ENCODE data around the gene INS. TPM values are rescaled to one million over a fixed set of nuclear protein-coding genes. Genes with fewer than 3 reads are reported as not detected.
A peak's percentile ranks its signal among the peaks of the same experiment; 100 is the strongest.

INS gene
- total and polyA plus RNA-seq, 5 donors from 2014 or later = not detected

DNA sequence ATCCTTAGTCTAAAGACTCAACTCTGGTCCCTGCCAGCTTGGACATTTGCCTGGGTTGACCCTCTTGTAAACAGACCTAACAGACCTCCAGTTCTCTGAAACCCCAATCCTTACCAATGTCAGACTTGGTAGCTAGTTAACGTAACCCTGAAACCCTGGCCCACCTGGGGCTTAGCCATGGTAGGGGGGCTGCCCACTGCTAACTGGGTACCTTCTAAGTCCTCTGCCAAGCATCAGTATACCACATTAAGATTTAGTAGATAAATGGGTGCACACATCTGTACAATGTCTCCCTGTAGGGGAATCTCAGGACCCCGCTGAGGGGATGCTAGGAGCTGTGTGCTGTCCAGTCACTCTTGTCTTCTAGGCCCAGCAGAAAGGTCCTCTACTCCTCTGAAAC is 40.5 kb upstream of the INS start:
- no peaks in the 10 kb centered on the region for H3K4me1 ChIP-seq (ENCODE audit: control insufficient read depth, insufficient read depth, low read length, poor library complexity, severe bottlenecking)
- H3K9me3 Mint-ChIP-seq = peaks cover 0 to 2% (median 0%) of the 10 kb centered on the region in 7 donors
- ATAC-seq (ENCODE audit: low read depth in 2 of 2) (no peak), DNase-seq (no peak)
- no peaks in the 10 kb centered on the region for H3K9me3 ChIP-seq (ENCODE audit: control insufficient read depth in 2 of 2, low read length in 2 of 2)
- no peaks in the 10 kb centered on the region for H3K27me3 ChIP-seq (ENCODE audit: control insufficient read depth, insufficient read depth, low read length)
- H3K36me3 ChIP-seq (ENCODE audit: control insufficient read depth, insufficient read depth, low read length) = no peaks in the 10 kb centered on the region
- no peak overlapping the region for H3K4me3 ChIP-seq (ENCODE audit: low read depth, low read length)
- no peak overlapping the region for H3K4me3 Mint-ChIP-seq
- H3K4me1 Mint-ChIP-seq = peaks cover 0 to 7% (median 2%) of the 10 kb centered on the region in 4 donors
- peak overlapping the region in 2 of 3 donors; percentile 78 to 91 for H3K27ac Mint-ChIP-seq
- no peak overlapping the region for H3K27ac ChIP-seq (ENCODE audit: insufficient read depth, low read length, poor library complexity, severe bottlenecking)
- no peaks in the 10 kb centered on the region for H3K36me3 Mint-ChIP-seq
- H3K27me3 Mint-ChIP-seq = peaks cover 4% of the 10 kb centered on the region

DNA sequence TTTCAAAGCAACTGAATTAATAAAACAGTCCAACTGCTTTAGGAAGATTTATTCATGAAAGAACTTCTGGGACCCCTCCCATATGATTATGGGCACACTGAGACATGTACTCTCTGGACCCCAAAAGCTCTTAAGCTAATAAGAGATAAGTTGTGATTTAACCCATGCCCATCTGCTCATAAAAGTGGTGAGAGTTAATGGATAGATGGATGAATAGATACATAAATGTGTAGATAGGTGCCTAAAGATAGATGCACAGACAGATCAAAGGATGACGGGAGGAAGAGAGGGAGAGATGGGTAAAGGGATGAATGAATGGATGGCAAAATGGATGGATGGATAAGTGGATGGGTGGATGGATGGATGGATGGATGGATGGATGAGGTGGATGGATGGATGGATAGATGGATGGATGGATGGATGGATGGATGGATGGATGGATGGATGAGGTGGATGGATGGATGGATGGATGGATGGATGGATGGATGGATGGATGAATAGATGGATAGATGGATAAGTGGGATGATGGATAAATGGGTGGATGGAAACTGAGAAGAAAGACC is 40.0 kb upstream of the INS start:
- ATAC-seq (ENCODE audit: low read depth in 2 of 2) = no peak
- no peaks in the 10 kb centered on the region for H3K36me3 ChIP-seq (ENCODE audit: control insufficient read depth, insufficient read depth, low read length)
- Mint-ChIP-seq H3K4me3 (no peak overlapping the region), H3K9me3 (peaks cover 0 to 2% (median 0%) of the 10 kb centered on the region in 7 donors), H3K27me3 (peaks cover 4% of the 10 kb centered on the region), H3K36me3 (no peaks in the 10 kb centered on the region), H3K4me1 (peaks cover 0 to 12% (median 6%) of the 10 kb centered on the region in 4 donors), H3K27ac (peak overlapping the region in 2 of 3 donors; percentile 48 to 91)
- no peaks in the 10 kb centered on the region for H3K9me3 ChIP-seq (ENCODE audit: control insufficient read depth in 2 of 2, low read length in 2 of 2)
- H3K27ac ChIP-seq (ENCODE audit: insufficient read depth, low read length, poor library complexity, severe bottlenecking) = no peak overlapping the region
- H3K4me3 ChIP-seq (ENCODE audit: low read depth, low read length) = no peak overlapping the region
- no peak for DNase-seq
- H3K4me1 ChIP-seq (ENCODE audit: control insufficient read depth, insufficient read depth, low read length, poor library complexity, severe bottlenecking) = no peaks in the 10 kb centered on the region
- no peaks in the 10 kb centered on the region for H3K27me3 ChIP-seq (ENCODE audit: control insufficient read depth, insufficient read depth, low read length)

DNA sequence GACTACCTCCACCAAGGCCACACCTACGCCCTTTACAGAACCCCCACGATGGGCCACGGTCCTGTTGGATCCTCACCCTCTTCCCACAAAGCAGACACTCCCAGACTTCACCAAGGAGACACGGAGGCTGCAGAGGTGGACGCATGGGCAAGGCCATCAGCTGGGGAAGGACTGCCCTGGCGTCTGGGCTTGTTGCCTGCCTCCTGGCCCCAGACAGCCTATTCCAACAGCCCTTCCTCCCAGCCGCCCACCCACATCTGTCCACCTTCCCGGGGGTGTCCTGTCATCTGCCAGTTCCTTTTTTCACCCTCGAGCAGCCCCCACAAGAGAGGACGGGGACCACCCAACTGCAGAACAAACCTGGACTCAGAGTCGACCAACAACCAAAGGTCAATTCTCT is 39.5 kb upstream of the INS start:
- Histone ChIP-seq H3K4me1 (ENCODE audit: control insufficient read depth, insufficient read depth, low read length, poor library complexity, severe bottlenecking) (no peaks in the 10 kb centered on the region), H3K27ac (ENCODE audit: insufficient read depth, low read length, poor library complexity, severe bottlenecking) (no peak overlapping the region), H3K36me3 (ENCODE audit: control insufficient read depth, insufficient read depth, low read length) (no peaks in the 10 kb centered on the region), H3K9me3 (ENCODE audit: control insufficient read depth in 2 of 2, low read length in 2 of 2) (no peaks in the 10 kb centered on the region), H3K4me3 (ENCODE audit: low read depth, low read length) (no peak overlapping the region), H3K27me3 (ENCODE audit: control insufficient read depth, insufficient read depth, low read length) (no peaks in the 10 kb centered on the region)
- Mint-ChIP-seq H3K27me3 (peaks cover 4% of the 10 kb centered on the region), H3K27ac (peak overlapping the region in 1 of 3 donors; percentile 48), H3K4me3 (no peak overlapping the region), H3K9me3 (peaks cover 0 to 2% (median 0%) of the 10 kb centered on the region in 7 donors), H3K36me3 (no peaks in the 10 kb centered on the region), H3K4me1 (peaks cover 0 to 15% (median 7%) of the 10 kb centered on the region in 4 donors)
- no peak for DNase-seq
- ATAC-seq (ENCODE audit: low read depth in 2 of 2) = no peak

DNA sequence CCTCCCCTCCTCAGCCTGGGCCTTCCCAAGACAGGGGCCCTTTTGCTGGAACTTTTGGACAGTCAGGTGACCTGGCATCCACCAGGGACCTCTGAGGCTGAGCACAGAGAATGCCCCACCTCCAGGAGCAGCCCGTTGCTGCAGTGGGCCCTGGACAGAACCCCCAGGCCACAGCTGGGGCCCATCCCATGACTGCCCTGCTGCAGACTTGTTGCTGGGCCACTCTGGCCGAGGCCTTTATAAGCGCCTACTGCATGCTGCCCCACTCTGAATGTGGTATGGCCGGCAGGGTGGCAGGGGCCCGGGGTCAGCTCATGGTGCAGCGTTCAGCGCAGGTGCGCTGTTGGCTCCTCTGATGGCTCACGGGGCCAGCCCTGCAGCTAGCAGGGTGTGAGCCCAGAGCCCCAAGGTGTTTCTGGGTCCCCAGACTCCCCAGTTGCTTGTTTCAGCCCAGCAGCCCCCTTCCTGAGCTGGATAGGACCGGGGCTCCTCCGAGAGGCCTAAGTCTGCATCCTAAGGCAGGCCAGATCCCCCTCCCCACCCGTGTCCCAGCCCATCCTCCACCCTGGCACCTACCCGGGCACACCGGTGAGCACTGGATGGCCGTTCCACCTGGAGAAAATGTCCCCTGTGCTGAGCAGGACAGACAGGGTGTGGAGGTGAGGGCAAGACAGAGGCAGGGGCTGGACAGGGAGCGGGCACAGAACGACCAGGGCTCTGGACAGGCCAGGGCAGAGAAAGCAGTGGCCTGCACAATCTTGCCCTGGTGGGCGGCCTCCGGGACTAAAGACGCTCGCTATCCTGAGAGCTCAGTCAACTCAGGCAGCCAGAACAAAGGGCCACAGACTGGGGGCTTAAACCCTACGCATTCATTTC is 38.7 kb upstream of the INS start:
- H3K27ac Mint-ChIP-seq = no peak overlapping the region
- no peak for DNase-seq
- no peak overlapping the region for H3K4me3 ChIP-seq (ENCODE audit: low read depth, low read length)
- H3K4me3 Mint-ChIP-seq = no peak overlapping the region
- no peaks in the 10 kb centered on the region for H3K4me1 ChIP-seq (ENCODE audit: control insufficient read depth, insufficient read depth, low read length, poor library complexity, severe bottlenecking)
- H3K36me3 ChIP-seq (ENCODE audit: control insufficient read depth, insufficient read depth, low read length) = no peaks in the 10 kb centered on the region
- peaks cover 0 to 2% (median 0%) of the 10 kb centered on the region in 7 donors for H3K9me3 Mint-ChIP-seq
- no peaks in the 10 kb centered on the region for H3K36me3 Mint-ChIP-seq
- no peaks in the 10 kb centered on the region for H3K9me3 ChIP-seq (ENCODE audit: control insufficient read depth in 2 of 2, low read length in 2 of 2)
- H3K4me1 Mint-ChIP-seq = peaks cover 0 to 15% (median 7%) of the 10 kb centered on the region in 4 donors
- peaks cover 4% of the 10 kb centered on the region for H3K27me3 Mint-ChIP-seq
- ATAC-seq (ENCODE audit: low read depth in 2 of 2) = no peak
- no peak overlapping the region for H3K27ac ChIP-seq (ENCODE audit: insufficient read depth, low read length, poor library complexity, severe bottlenecking)
- no peaks in the 10 kb centered on the region for H3K27me3 ChIP-seq (ENCODE audit: control insufficient read depth, insufficient read depth, low read length)

DNA sequence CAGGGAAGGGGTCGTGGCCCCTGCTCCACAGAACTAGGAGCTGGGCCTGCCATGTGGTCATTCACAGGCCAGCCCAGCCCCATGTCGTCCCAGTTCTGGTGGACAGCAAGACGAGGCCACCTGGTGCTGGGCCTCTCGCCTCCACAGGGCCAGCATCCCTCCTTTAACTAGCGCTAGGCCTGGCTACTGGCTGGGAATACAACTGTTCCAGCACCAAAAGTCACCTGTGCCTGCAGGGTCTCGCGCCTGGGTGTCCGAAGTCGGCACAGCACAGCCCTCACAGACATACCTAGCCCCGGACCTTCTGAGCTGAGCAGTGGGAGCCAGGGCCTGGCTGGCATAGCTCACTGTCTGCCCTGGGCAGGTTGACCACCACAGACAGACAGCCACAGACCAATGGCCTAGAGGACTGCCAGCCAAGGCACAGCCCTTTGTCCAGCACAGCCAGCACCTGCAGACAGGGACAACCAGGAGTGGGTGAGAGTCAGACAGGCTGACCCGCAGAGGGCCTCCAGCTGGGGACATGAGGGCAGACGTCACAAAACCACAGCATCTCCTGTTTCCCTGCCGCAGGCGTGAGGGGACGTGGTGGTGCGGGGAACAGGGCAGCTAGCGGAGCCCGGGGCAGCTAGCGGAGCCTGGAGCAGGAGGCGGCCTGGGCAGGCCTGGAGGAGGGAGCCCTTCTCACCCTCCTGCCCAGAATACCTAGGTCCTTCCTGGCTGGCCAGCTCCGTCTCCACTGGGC is 37.8 kb upstream of the INS start:
- Mint-ChIP-seq H3K27ac (no peak overlapping the region), H3K27me3 (peaks cover 4% of the 10 kb centered on the region), H3K4me1 (peaks cover 0 to 15% (median 7%) of the 10 kb centered on the region in 4 donors), H3K4me3 (peak overlapping the region in 1 of 4 donors; percentile 51), H3K36me3 (no peaks in the 10 kb centered on the region), H3K9me3 (peaks cover 0 to 2% (median 0%) of the 10 kb centered on the region in 7 donors)
- ATAC-seq (ENCODE audit: low read depth in 2 of 2) (no peak), DNase-seq (no peak)
- Histone ChIP-seq H3K4me1 (ENCODE audit: control insufficient read depth, insufficient read depth, low read length, poor library complexity, severe bottlenecking) (no peaks in the 10 kb centered on the region), H3K9me3 (ENCODE audit: control insufficient read depth in 2 of 2, low read length in 2 of 2) (no peaks in the 10 kb centered on the region), H3K36me3 (ENCODE audit: control insufficient read depth, insufficient read depth, low read length) (no peaks in the 10 kb centered on the region), H3K27me3 (ENCODE audit: control insufficient read depth, insufficient read depth, low read length) (no peaks in the 10 kb centered on the region), H3K27ac (ENCODE audit: insufficient read depth, low read length, poor library complexity, severe bottlenecking) (no peak overlapping the region), H3K4me3 (ENCODE audit: low read depth, low read length) (no peak overlapping the region)

DNA sequence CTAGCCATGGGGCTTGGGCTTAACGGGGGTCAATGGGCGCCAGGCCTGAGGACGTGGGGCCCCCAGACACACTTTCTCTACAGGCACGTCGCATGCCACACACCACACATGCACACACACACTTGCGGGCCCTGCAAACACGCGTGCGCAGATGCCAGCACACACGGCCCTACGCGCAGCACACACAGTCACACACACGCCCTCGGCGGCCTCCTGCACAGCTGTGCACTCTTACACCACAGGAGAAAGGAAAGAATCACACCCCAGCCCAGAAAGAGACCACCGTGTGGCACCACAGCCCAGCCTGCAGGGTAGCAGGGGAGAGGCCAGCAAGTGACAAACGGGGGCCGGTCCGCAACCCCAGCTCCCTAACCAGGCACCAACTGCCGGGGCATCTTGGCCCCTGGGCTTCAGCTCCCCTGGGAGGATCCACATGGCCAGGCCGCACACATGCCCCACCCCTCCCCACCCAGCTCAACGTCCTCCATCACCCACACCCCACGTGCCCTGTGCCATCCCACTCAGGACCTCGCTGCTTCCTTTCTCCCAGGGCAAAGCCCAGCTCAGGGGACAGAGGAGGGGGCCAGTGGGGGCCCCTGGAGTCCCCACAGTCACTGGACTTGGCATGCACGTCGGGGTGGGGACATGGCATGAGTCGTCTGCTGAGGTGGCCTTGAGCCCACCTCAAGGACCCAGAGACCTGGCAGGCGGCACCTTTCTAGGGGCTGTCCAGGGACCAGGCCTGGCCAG is 36.9 kb upstream of the INS start:
- H3K36me3 Mint-ChIP-seq = no peaks in the 10 kb centered on the region
- no peak for DNase-seq
- H3K9me3 Mint-ChIP-seq = peaks cover 0 to 2% (median 0%) of the 10 kb centered on the region in 7 donors
- peaks cover 0 to 15% (median 7%) of the 10 kb centered on the region in 4 donors for H3K4me1 Mint-ChIP-seq
- Histone ChIP-seq H3K36me3 (ENCODE audit: control insufficient read depth, insufficient read depth, low read length) (no peaks in the 10 kb centered on the region), H3K4me1 (ENCODE audit: control insufficient read depth, insufficient read depth, low read length, poor library complexity, severe bottlenecking) (no peaks in the 10 kb centered on the region), H3K9me3 (ENCODE audit: control insufficient read depth in 2 of 2, low read length in 2 of 2) (no peaks in the 10 kb centered on the region), H3K4me3 (ENCODE audit: low read depth, low read length) (no peak overlapping the region), H3K27ac (ENCODE audit: insufficient read depth, low read length, poor library complexity, severe bottlenecking) (no peak overlapping the region), H3K27me3 (ENCODE audit: control insufficient read depth, insufficient read depth, low read length) (no peaks in the 10 kb centered on the region)
- H3K27me3 Mint-ChIP-seq = peaks cover 4% of the 10 kb centered on the region
- no peak overlapping the region for H3K4me3 Mint-ChIP-seq
- no peak overlapping the region for H3K27ac Mint-ChIP-seq
- ATAC-seq (ENCODE audit: low read depth in 2 of 2) = no peak

All from CD4-positive, CD25-positive, alpha-beta regulatory T cell (primary cell).